ENCODE results near the gene THOP1. TPM values are rescaled to one million over a fixed set of nuclear protein-coding genes. Genes with fewer than 3 reads are reported as not detected.
"Not testable (repeated sequence)": the region's sequence is repeated elsewhere in the genome, so short reads cannot be mapped to it uniquely, and the experiment has no call there.

THOP1 gene
- total RNA-seq, 1 donor from 2014 or later: 190 TPM

DNA sequence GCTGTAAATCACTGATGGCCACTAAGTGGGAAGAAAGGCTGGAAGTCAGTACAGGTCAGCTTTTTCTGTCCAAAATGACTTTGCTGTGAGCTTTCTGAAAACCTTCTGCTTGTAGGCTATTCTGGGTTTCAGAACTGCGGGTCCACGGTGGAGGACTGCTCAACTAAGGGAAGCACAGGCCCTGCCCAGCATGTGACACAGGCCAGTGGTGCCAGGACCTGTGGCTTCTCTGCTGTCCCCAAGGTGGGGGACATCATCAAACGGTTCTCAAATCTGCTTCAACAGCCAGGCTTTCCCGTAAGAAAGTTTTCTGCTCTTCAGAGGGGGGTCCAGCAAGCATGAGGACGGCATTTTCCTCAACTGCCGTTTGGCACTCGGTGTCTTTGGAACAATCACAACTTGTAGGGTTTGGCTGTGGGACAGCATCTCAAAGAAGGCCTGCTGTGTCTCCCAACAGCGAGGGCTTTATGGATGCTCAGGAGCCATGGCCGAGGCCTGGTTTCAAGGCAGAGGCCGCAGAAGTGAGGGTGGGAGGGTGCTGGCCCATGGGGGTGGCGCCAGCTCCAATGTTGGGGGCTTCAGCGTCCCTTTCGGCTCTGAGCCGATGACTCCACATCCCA, 6.1 kb upstream of the THOP1 start:
- DNase-seq (ENCODE audit: low spot score): no peak
- Mint-ChIP-seq H3K27me3 (ENCODE audit: insufficient read depth) (no peaks in the 10 kb centered on the region), H3K9me3 (no peaks in the 10 kb centered on the region), H3K36me3 (ENCODE audit: low read depth) (peaks cover 15% of the 10 kb centered on the region), H3K27ac (no peak overlapping the region), H3K4me1 (ENCODE audit: low read depth) (peaks cover 53% of the 10 kb centered on the region), H3K4me3 (no peak overlapping the region)
- intact Hi-C loops (cut with micrococcal nuclease): no loop called here

DNA sequence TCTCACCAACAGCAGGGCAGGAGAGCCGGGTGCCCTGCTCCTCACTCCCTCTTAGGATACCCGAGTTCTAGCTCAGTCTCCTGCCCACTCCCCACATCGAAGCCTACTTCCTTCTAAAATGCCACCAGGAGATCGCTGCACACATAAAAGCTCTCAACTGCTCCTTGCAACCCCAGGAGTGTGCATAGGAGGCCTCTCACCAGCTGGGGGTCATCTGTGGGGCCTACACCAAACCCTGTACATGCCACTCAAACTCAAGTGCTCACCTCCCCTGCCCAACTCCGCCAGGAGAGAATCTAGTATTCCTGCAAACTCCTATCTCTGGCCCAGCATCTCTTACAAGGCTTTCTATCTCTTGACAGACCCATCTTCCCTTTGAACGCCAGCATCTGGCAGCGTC, 5.0 kb upstream of the THOP1 start:
- no peak overlapping the region for H3K27ac Mint-ChIP-seq
- H3K27me3 Mint-ChIP-seq (ENCODE audit: insufficient read depth): no peaks in the 10 kb centered on the region
- peaks cover 57% of the 10 kb centered on the region for H3K4me1 Mint-ChIP-seq (ENCODE audit: low read depth)
- DNase-seq (ENCODE audit: low spot score): no peak
- peaks cover 13% of the 10 kb centered on the region for H3K36me3 Mint-ChIP-seq (ENCODE audit: low read depth)
- intact Hi-C loops (cut with micrococcal nuclease): loop anchor here (5.0 to 10.0 kb wide), 4 partner anchors 305 to 1373 kb away; partner anchors contain the start of genes AP3D1, DAZAP1, GADD45B and NCLN
- H3K9me3 Mint-ChIP-seq: no peaks in the 10 kb centered on the region
- peak overlapping the region; percentile 17 for H3K4me3 Mint-ChIP-seq

DNA sequence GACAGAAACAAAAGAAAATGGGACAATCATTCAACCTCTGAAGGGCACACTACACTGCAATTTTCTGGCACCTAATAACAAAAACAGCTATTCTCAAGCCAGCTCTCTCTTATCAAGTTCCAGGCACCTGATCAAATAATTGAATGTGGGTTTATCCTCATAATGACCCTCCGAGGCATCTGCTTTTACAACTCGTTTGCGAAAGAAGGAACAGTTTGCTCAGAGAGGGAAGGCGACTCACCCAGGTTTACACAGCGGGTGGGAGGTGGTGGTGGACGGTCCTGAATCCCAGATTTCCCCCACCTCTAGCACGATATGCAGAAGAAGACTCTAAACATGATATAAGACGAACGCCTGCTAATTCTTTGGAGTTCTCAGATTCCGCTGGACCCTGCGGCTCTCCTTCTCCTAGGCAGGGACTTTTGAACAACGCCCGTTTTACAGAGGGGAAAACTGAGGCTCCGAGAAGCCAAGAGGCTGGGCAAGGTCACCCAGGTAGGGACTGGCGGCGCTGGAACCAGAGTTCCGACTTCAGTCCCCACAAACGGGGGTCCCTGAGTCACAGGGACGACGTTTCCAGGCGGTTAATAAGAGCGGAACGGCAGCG, 2.9 kb upstream of the THOP1 start:
- peak overlapping the region; percentile 98 for H3K4me3 Mint-ChIP-seq
- no peaks in the 10 kb centered on the region for H3K27me3 Mint-ChIP-seq (ENCODE audit: insufficient read depth)
- H3K27ac Mint-ChIP-seq: peak overlapping the region; percentile 89
- intact Hi-C loops (cut with micrococcal nuclease): loop anchor here (2.0 to 10.0 kb wide), 6 partner anchors 168 to 1375 kb away; partner anchors contain the start of genes AP3D1, DAZAP1, GADD45B and MFSD12
- H3K4me1 Mint-ChIP-seq (ENCODE audit: low read depth): peaks cover 54% of the 10 kb centered on the region
- H3K9me3 Mint-ChIP-seq: no peaks in the 10 kb centered on the region
- H3K36me3 Mint-ChIP-seq (ENCODE audit: low read depth): peaks cover 11% of the 10 kb centered on the region
- DNase-seq (ENCODE audit: low spot score): no peak

DNA sequence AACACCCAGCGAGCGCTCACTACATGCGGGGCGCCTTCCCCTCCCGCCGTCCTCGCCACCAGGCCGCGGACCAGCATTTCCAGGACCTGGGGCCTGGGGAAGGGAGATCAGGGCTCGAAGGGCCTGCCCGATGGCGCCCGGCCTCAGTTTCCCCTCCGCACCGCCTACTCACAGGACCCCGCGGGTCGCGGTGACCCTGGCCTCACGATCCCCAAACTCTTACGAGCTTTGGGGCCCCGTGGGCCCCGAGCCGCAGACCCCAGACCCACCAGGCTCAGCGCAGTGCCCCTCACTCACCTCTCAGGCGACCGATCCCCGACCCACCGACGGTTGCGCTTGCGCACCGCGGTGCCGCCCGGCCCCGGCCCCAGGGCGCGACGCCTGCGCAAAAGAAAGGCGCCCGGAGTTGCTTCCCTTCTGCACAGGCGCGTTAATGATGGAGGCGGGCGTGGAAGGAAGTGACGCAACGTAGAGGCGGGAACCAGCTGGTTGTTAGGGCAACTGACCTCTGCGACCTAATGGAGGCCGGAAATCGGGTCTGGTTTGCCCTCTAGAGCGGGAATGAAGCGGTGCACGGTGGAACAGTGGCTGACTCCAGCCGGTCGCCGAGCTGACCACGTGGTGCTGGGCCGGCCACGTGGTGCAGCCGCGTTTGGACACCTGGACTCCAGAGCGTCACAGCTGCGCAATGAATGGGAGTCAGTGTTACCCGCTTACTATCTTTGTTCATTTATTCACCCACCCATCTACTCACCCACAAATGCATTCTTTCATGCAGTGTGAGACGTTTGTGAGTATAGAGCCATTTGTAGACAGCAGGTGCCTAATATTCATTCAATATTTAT, 2.1 kb upstream of the THOP1 start, which contains the start of gene SGTA:
TSS of gene SGTA (minus strand) at position 338 of the 845 bp plus-strand sequence. CDS start 14,205 bp downstream, outside the sequence.
- Mint-ChIP-seq H3K27ac (peak within 1 kb of the TSS; percentile 89), H3K36me3 (ENCODE audit: low read depth) (peaks cover 12% of the 10 kb centered on the region), H3K4me3 (peak within 1 kb of the TSS; percentile 98), H3K9me3 (no peaks in the 10 kb centered on the region), H3K27me3 (ENCODE audit: insufficient read depth) (no peaks in the 10 kb centered on the region), H3K4me1 (ENCODE audit: low read depth) (peaks cover 62% of the 10 kb centered on the region)
- DNase-seq (ENCODE audit: low spot score): peak; percentile 96
- intact Hi-C loops (cut with micrococcal nuclease): loop anchor here (1.0 to 10.0 kb wide), 8 partner anchors 58 to 1376 kb away; partner anchors contain the start of genes AP3D1, DAZAP1, GADD45B and MFSD12

DNA sequence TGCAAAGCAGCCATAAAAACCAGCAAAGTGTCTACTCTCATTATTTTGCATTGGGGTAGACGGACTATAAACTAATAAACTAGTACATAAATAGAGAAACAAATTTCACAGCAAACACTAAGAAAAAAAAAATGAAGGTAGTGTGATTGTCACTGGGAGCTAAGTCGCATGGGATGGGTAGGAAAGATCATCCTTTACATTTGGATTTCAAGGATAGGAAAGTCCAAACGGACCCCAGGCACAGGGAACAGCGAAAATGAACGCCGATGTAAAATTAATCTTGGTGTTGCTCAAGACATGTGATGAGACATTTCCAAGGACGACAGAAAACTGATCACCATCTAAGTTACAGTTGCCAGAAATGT, 1.5 kb upstream of the THOP1 start:
- Mint-ChIP-seq H3K4me1 (ENCODE audit: low read depth) (peaks cover 63% of the 10 kb centered on the region), H3K4me3 (peak overlapping the region; percentile 98), H3K36me3 (ENCODE audit: low read depth) (peaks cover 9% of the 10 kb centered on the region), H3K27me3 (ENCODE audit: insufficient read depth) (no peaks in the 10 kb centered on the region), H3K9me3 (no peaks in the 10 kb centered on the region), H3K27ac (peak overlapping the region; percentile 89)
- no peak for DNase-seq (ENCODE audit: low spot score)
- intact Hi-C loops (cut with micrococcal nuclease): loop anchor here (1.0 to 10.0 kb wide), 9 partner anchors 58 to 1376 kb away; partner anchors contain the start of genes AP3D1, DAZAP1, GADD45B and MFSD12

DNA sequence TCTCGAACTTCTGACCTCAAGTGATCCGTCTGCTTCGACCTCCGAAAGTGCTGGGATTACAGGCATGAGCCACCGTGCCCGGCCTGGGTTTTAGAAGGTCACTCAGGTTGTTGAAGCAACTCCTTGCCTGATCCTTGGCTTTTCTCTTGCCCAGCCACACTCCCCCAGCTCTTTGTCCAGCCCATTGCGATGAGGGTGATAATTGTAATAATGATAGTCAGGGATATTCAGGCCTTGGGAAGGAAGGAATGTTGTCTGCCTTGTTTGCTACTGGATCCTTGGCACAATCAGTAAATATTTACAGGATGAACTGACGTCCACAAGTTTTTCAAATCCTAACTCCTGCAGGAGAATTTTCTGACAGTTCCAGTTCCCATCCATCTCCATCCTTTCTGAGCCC, 1.8 kb downstream of the THOP1 start:
- H3K4me1 Mint-ChIP-seq (ENCODE audit: low read depth): peaks cover 49% of the 10 kb centered on the region
- no peak overlapping the region for H3K27ac Mint-ChIP-seq
- H3K9me3 Mint-ChIP-seq: no peaks in the 10 kb centered on the region
- H3K27me3 Mint-ChIP-seq (ENCODE audit: insufficient read depth): no peaks in the 10 kb centered on the region
- peak overlapping the region; percentile 98 for H3K4me3 Mint-ChIP-seq
- H3K36me3 Mint-ChIP-seq (ENCODE audit: low read depth): peaks cover 13% of the 10 kb centered on the region
- intact Hi-C loops (cut with micrococcal nuclease): loop anchor here (10.0 kb wide), 3 partner anchors 312 to 632 kb away; partner anchors contain the start of genes AP3D1, GADD45B and NCLN
- no peak for DNase-seq (ENCODE audit: low spot score)

DNA sequence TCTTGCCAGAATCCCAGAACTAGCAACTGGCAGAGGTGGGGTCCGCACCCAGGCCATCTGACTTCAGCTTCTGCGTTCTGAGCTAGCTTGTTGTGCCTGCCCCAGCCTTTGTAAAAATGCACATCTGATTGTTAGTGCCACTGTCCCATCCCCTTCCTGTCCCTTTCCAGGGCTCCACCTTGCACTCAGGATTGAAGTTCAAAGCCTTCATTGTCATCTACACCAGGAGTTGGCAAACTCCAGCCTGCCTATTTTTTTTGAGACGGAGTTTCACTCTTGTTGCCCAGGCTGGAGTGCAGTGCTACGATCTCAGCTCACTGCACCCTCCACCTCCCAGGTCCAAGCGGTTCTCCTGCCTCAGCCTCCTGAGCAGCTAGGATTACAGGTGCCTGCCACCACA, 2.9 kb downstream of the THOP1 start:
- H3K36me3 Mint-ChIP-seq (ENCODE audit: low read depth): peaks cover 13% of the 10 kb centered on the region
- H3K4me3 Mint-ChIP-seq: peak overlapping the region; percentile 62
- intact Hi-C loops (cut with micrococcal nuclease): loop anchor here (10.0 kb wide), 3 partner anchors 313 to 633 kb away; partner anchors contain the start of genes AP3D1, GADD45B and NCLN
- H3K9me3 Mint-ChIP-seq: no peaks in the 10 kb centered on the region
- H3K27me3 Mint-ChIP-seq (ENCODE audit: insufficient read depth): no peaks in the 10 kb centered on the region
- no peak overlapping the region for H3K27ac Mint-ChIP-seq
- H3K4me1 Mint-ChIP-seq (ENCODE audit: low read depth): peaks cover 44% of the 10 kb centered on the region
- no peak for DNase-seq (ENCODE audit: low spot score)

DNA sequence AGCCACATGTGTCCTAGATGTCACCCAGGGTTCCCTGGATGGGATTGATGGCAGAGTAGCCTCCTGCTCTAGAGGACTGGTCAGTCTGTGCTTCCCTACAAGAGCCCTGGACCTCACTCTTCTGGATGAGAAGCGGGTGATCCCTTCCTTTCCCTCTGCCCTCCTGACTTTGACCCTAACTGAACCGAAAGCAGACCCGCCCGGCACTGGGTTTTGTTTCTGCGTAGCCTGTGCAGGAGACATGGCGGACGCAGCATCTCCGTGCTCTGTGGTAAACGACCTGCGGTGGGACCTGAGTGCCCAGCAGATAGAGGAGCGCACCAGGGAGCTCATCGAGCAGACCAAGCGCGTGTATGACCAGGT, 4.9 kb downstream of the THOP1 start:
- Mint-ChIP-seq H3K4me3 (no peak overlapping the region), H3K9me3 (no peaks in the 10 kb centered on the region), H3K4me1 (ENCODE audit: low read depth) (peaks cover 26% of the 10 kb centered on the region), H3K27me3 (ENCODE audit: insufficient read depth) (no peaks in the 10 kb centered on the region), H3K36me3 (ENCODE audit: low read depth) (peaks cover 20% of the 10 kb centered on the region), H3K27ac (no peak overlapping the region)
- intact Hi-C loops (cut with micrococcal nuclease): no loop called here
- no peak for DNase-seq (ENCODE audit: low spot score)

DNA sequence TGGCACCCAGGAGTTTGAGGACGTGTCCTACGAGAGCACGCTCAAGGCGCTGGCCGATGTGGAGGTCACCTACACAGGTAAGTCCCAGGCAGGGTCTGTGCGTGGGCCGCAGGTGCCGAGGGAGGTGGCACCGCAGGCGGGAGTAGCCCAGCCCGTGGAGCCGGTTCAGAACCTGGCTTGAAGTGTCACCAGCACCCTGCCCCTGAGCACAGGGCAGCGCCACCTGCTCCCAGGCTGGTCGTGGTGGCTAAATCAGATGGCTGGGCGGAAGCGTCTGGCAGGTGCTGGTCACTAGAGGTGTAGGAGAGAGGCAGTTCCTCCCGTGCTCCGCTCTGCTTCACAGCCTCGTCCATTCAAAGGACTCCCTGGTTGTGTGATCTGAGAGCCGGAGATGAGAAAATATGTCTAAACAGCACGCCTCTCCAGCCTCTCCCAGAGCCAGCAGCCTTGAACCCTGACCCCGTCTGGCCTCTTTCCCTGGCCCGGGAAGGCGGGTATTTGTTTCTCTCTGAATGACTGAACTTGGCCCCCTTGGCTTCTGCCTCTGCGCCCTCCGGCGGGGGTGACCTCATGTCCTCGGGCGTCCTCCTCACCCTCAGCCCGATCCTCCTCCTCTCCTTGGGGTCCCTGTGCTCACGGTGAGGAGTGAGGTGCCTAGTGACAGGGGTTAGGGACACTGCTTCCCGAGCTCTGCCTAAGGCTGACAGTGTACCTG, 5.4 kb downstream of the THOP1 start:
- Mint-ChIP-seq H3K27ac (no peak overlapping the region), H3K4me3 (no peak overlapping the region)
- intact Hi-C loops (cut with micrococcal nuclease): no loop called here

DNA sequence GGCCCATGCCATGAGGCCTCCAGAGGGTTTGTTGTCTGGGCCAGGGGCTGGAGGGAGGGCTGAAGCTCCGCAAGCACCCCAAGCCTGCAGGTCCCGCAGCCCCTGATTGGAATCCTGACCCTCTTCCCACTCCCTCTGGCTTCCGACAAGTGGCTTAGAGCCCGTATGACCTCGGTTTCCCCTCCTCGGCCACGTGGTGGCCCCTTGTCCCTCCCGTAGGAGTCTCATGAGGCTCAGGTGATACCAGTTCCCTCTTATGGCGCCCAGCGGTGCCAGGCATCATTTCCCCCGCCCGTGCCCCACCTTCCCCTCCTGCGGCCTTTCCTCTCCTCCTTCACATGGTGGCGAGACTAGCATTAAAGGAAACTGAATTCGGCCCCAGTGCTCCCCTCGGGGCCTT, 6.1 kb downstream of the THOP1 start:
- H3K27ac Mint-ChIP-seq: no peak overlapping the region
- H3K27me3 Mint-ChIP-seq (ENCODE audit: insufficient read depth): no peaks in the 10 kb centered on the region
- DNase-seq (ENCODE audit: low spot score): no peak
- peaks cover 21% of the 10 kb centered on the region for H3K4me1 Mint-ChIP-seq (ENCODE audit: low read depth)
- no peak overlapping the region for H3K4me3 Mint-ChIP-seq
- peaks cover 28% of the 10 kb centered on the region for H3K36me3 Mint-ChIP-seq (ENCODE audit: low read depth)
- intact Hi-C loops (cut with micrococcal nuclease): no loop called here
- H3K9me3 Mint-ChIP-seq: no peaks in the 10 kb centered on the region

More for the DNA sequence above, 5.4 kb downstream of the THOP1 start:
- H3K4me1 Mint-ChIP-seq (ENCODE audit: low read depth): peaks cover 26% of the 10 kb centered on the region
- DNase-seq (ENCODE audit: low spot score): no peak
- H3K9me3 Mint-ChIP-seq: no peaks in the 10 kb centered on the region
- H3K27me3 Mint-ChIP-seq (ENCODE audit: insufficient read depth): no peaks in the 10 kb centered on the region
- H3K36me3 Mint-ChIP-seq (ENCODE audit: low read depth): peaks cover 26% of the 10 kb centered on the region

DNA sequence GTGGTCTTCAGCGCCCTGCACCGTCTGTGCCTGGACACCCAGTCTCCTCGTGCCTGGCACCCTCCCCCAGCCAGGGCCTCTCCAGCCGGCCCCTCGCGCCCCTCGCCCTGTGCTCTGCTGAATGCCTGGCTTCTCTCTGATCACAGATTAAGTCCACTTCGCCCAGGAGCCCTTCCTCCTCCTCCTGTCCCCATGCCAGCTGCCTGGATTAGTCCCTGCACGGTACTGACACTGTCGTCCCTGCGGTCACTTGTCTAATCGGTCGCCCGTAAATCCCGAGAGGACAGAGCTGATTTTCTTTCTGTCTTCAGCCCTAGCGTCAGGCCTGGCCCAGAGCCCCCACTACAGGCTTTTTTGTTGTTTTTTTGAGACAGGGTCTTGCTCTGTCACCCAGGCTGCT, 6.6 kb downstream of the THOP1 start:
- H3K27ac Mint-ChIP-seq: no peak overlapping the region

DNA sequence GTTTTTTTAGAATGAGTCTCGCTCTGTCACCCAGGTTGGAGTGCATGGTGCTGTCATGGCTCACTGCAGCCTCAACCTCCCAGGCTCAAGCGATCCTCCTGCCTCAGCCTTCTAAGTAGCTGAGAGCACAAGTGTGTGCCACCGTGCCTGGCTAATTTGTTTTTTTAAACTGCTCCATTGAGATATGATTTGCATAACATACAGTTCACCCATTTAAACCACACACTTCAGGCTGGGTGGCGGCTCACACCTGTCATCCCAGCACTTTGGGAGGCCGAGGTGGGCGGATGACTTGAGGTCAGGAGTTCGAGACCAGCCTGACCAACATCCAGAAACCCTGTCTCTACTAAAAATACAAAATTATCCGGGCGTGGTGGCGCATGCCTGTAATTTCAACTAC, 7.4 kb downstream of the THOP1 start:
- intact Hi-C loops (cut with micrococcal nuclease); DNase-seq (ENCODE audit: low spot score); H3K4me3 Mint-ChIP-seq; H3K9me3 Mint-ChIP-seq; H3K27ac Mint-ChIP-seq; H3K27me3 Mint-ChIP-seq (ENCODE audit: insufficient read depth): not testable (repeated sequence)
- H3K4me1 Mint-ChIP-seq (ENCODE audit: low read depth): peaks cover 13% of the 10 kb centered on the region
- peaks cover 25% of the 10 kb centered on the region for H3K36me3 Mint-ChIP-seq (ENCODE audit: low read depth)

More for the DNA sequence above, 6.6 kb downstream of the THOP1 start:
- Mint-ChIP-seq H3K4me1 (ENCODE audit: low read depth) (peaks cover 21% of the 10 kb centered on the region), H3K9me3 (no peaks in the 10 kb centered on the region), H3K4me3 (no peak overlapping the region), H3K36me3 (ENCODE audit: low read depth) (peaks cover 28% of the 10 kb centered on the region), H3K27me3 (ENCODE audit: insufficient read depth) (no peaks in the 10 kb centered on the region)
- intact Hi-C loops (cut with micrococcal nuclease): no loop called here
- DNase-seq (ENCODE audit: low spot score): no peak

Data from activated T-helper 1 cell treated with anti-CD3 and anti-CD28 coated beads, Interleukin-12 subunit alpha, Interleukin-12 subunit beta, Interleukin-2, Interleukin-4 antibody, amounts not matched to agents 30 ng/mL and 10 ng/mL and 1 ng/mL, durations not matched to agents 14 hours and 24 hours and 36 hours (primary cell).